IMR-90 (cell line): ENCODE data around the gene SLC25A6. TPM values are rescaled to one million over a fixed set of nuclear protein-coding genes. Genes with fewer than 3 reads are reported as not detected.

Source experiments
- ATAC-seq: fragments of 200-7000 bp; cut with Tn5 transposase; 2 replicates; pipeline ENCODE4 v1.9.1; 2020; ENCODE audit warnings: low read depth, mild to moderate bottlenecking, moderate library complexity
- BruUV-seq: library from RNA; stranded (reverse); fragments of 400-500 nt; replicated peaks from 2 replicates; lab custom pipeline; 2021; lab: Mats Ljungman, UMichigan
- CTCF ChIA-PET: fragments of 300-600 bp; formaldehyde crosslinking; extraction: SDS; loops from one replicate; lab custom pipeline; 2021; ENCODE audit warnings: antibody characterized with exemption; lab: Yijun Ruan, JAX
- POLR2A ChIA-PET: fragments of 300-600 bp; sonication (Branson Sonifier 250); formaldehyde crosslinking; loops from one replicate; lab custom pipeline; 2022; ENCODE audit warnings: antibody characterized with exemption; ENCODE audit not compliant: unreplicated experiment; lab: Charles Lee
- DNase-seq: peaks from one replicate; pipeline ENCODE4 v3.0.0; 2013
- H2AFZ ChIP-seq: replicated peaks from 2 replicates; pipeline ENCODE3; 2013; ENCODE audit warnings: low read length, mild to moderate bottlenecking; ENCODE audit not compliant: poor library complexity
- H2AK5ac ChIP-seq: 2 replicates; pipeline ENCODE4 v1.6.1; 2013; ENCODE audit warnings: low read depth, low read length, inconsistent platforms
- H2AK9ac ChIP-seq: replicated peaks from 2 replicates; pipeline ENCODE3; 2013; ENCODE audit warnings: mild to moderate bottlenecking, low read depth, low read length, moderate library complexity; ENCODE audit not compliant: poor library complexity
- H2BK120ac ChIP-seq: 2 replicates; pipeline ENCODE4 v1.6.1; 2013; ENCODE audit warnings: low read depth, low read length, inconsistent platforms
- H2BK15ac ChIP-seq: 3 replicates; pipeline ENCODE4 v1.6.1; 2013; ENCODE audit warnings: low read depth, low read length, inconsistent platforms
- H2BK20ac ChIP-seq: 2 replicates; pipeline ENCODE4 v1.6.1; 2013; ENCODE audit warnings: low read depth, mild to moderate bottlenecking, inconsistent platforms, low read length, moderate library complexity
- H2BK5ac ChIP-seq: 2 replicates; pipeline ENCODE4 v1.6.1; 2013; ENCODE audit warnings: mild to moderate bottlenecking, low read depth, low read length, inconsistent platforms; ENCODE audit not compliant: poor library complexity, severe bottlenecking
- H3K14ac ChIP-seq: replicated peaks from 2 replicates; pipeline ENCODE4 v1.6.1; 2013; ENCODE audit warnings: low read depth, low read length, inconsistent platforms
- H3K18ac ChIP-seq: 2 replicates; pipeline ENCODE4 v1.6.1; 2013; ENCODE audit warnings: low read depth, low read length, control low read depth
- H3K23ac ChIP-seq: 2 replicates; pipeline ENCODE4 v1.6.1; 2013; ENCODE audit warnings: low read depth, low read length, inconsistent platforms
- H3K27ac ChIP-seq: 2 replicates; pipeline ENCODE4 v1.5.1; 2013; ENCODE audit warnings: mild to moderate bottlenecking, control low read depth, low read length; ENCODE audit not compliant: insufficient read depth
- H3K27me3 ChIP-seq: 2 replicates; pipeline ENCODE4 v1.6.1; 2013; ENCODE audit warnings: low read length; ENCODE audit not compliant: control insufficient read depth, insufficient read depth
- H3K36me3 ChIP-seq: 2 replicates; pipeline ENCODE4 v1.6.1; 2013; ENCODE audit warnings: low read length, mixed read lengths; ENCODE audit not compliant: control insufficient read depth, insufficient read depth
- H3K4ac ChIP-seq: 2 replicates; pipeline ENCODE4 v1.6.1; 2013; ENCODE audit warnings: low read depth, low read length, inconsistent platforms
- H3K4me1 ChIP-seq: 2 replicates; pipeline ENCODE4 v1.6.1; 2013; ENCODE audit warnings: low read length, mixed read lengths; ENCODE audit not compliant: control insufficient read depth, insufficient read depth
- H3K4me2 ChIP-seq: 2 replicates; pipeline ENCODE4 v1.6.1; 2013; ENCODE audit warnings: low read depth, mild to moderate bottlenecking, control low read depth, low read length, moderate library complexity
- H3K4me3 ChIP-seq: 2 replicates; pipeline ENCODE4 v1.5.1; 2013; ENCODE audit warnings: low read depth, mild to moderate bottlenecking, control low read depth, low read length, moderate library complexity; ENCODE audit not compliant: insufficient read depth
- H3K56ac ChIP-seq: 2 replicates; pipeline ENCODE4 v1.6.1; 2013; ENCODE audit warnings: low read length, inconsistent platforms; ENCODE audit not compliant: insufficient read depth; ENCODE audit errors: extremely low read depth
- H3K79me1 ChIP-seq, 2 experiments: 2 replicates each; pipeline ENCODE4 v1.6.1; 2013; ENCODE audit warnings: low read length in 2 of 2, inconsistent platforms in 1 of 2, low read depth in 1 of 2
- H3K9ac ChIP-seq: 2 replicates; pipeline ENCODE4 v1.6.1; 2013; ENCODE audit warnings: low read depth, low read length, control low read depth
- H3K9me1 ChIP-seq: 2 replicates; pipeline ENCODE4 v1.6.1; 2013; ENCODE audit warnings: low read length, inconsistent platforms; ENCODE audit not compliant: insufficient read depth
- H3K9me3 ChIP-seq: 2 replicates; pipeline ENCODE4 v1.6.1; 2013; ENCODE audit warnings: low read length; ENCODE audit not compliant: control insufficient read depth, insufficient read depth
- H4K20me1 ChIP-seq: 2 replicates; pipeline ENCODE4 v1.6.1; 2013; ENCODE audit warnings: low read length, inconsistent platforms; ENCODE audit not compliant: insufficient read depth
- H4K5ac ChIP-seq: 2 replicates; pipeline ENCODE4 v1.6.1; 2013; ENCODE audit warnings: mild to moderate bottlenecking, low read depth, low read length, control low read depth
- H4K8ac ChIP-seq, 2 experiments: 2 replicates each; pipeline ENCODE4 v1.6.1; 2013; ENCODE audit warnings: low read depth in 2 of 2, low read length in 2 of 2, control low read depth in 1 of 2, inconsistent platforms in 1 of 2
- H4K91ac ChIP-seq: 2 replicates; pipeline ENCODE4 v1.6.1; 2013; ENCODE audit warnings: low read depth, low read length, inconsistent platforms; ENCODE audit not compliant: insufficient read depth
- MAZ ChIP-seq: IDR thresholded peaks from 2 replicates; pipeline ENCODE4 v1.6.1; 2012; ENCODE audit warnings: low read depth, mild to moderate bottlenecking, low read length, improper control_type of control experiment, moderate library complexity, borderline replicate concordance
- MXI1 ChIP-seq: IDR thresholded peaks from 2 replicates; pipeline ENCODE4 v1.6.1; 2012; ENCODE audit warnings: low read depth, mild to moderate bottlenecking, low read length, moderate library complexity, borderline replicate concordance
- WGBS, 2 experiments: methylation state at CpG; one replicate each; pipeline versions ENCODE4 v1.1.5 to v1.1.7; 2013; ENCODE audit warnings: missing lambda C conversion rate in 2 of 2; ENCODE audit not compliant: insufficient read length in 1 of 2; ENCODE audit errors: extremely low coverage in 2 of 2; 5-methylcytosine and 5-hydroxymethylcytosine counted together
- dilution Hi-C: fragments of 300-500 bp; cut with HindIII; formaldehyde crosslinking; loops from one replicate; pipeline ENCODE4 v1.14.3; 2018; ENCODE audit warnings: low sequenced_read_pairs; ENCODE audit not compliant: unreplicated experiment
- in situ Hi-C: fragments of 300-500 bp; cut with MboI; formaldehyde crosslinking; loops from 3 replicates; pipeline ENCODE4 v1.14.3; 2019; ENCODE audit warnings: low sequenced_read_pairs, inconsistent platforms, mixed read lengths
- intact Hi-C: fragments of 100-400 bp; cut with micrococcal nuclease; formaldehyde crosslinking; loops from 2 replicates; pipeline ENCODE4 v1.10.0; 2022
- polyA plus RNA-seq, 3 experiments: library from polyadenylated mRNA; depleted of rRNA; stranded (reverse); fragments of >200 nt; gene quantifications; 2 replicates each; pipeline ENCODE4 v1.2.3, GENCODE V29; 2012; ENCODE audit warnings: low replicate concordance in 1 of 3
- total RNA-seq: library from RNA; depleted of rRNA; stranded (reverse); fragments of >200 nt; gene quantifications from 2 replicates; pipeline ENCODE4 v1.2.3, GENCODE V29; 2012
- TF ChIP-seq, protein P1 (sequence below): conservative IDR thresholded peaks from 2 replicates; pipeline ENCODE4 v1.5.1; 2012; ENCODE audit warnings: mild to moderate bottlenecking, low read depth, low read length, improper control_type of control experiment

Gene SLC25A6
- total and polyA plus RNA-seq, 2 of the 4 experiments (the other 2 are of a cell fraction): 166 to 565 TPM

GRCh38 chrX:1359477-1359873, 32.4 kb downstream of the SLC25A6 start:
- Histone ChIP-seq H2AK5ac (no peak overlapping the region), H2BK120ac (no peak overlapping the region), H3K9me3 (peaks cover 11% of the 10 kb centered on the region), H3K4ac (no peak overlapping the region), H3K27ac (no peak overlapping the region), H3K9me1 (no peaks in the 10 kb centered on the region), H3K14ac (no peak overlapping the region), H3K4me1 (no peaks in the 10 kb centered on the region), H3K56ac (no peak overlapping the region), H2BK20ac (no peak overlapping the region), H3K9ac (no peak overlapping the region), H3K79me1 (no peaks in the 10 kb centered on the region), H3K36me3 (peaks cover 9% of the 10 kb centered on the region), H4K5ac (no peak overlapping the region), H2BK5ac (no peak overlapping the region), H2AFZ (no peak overlapping the region), H4K8ac (no peak overlapping the region), H4K91ac (no peak overlapping the region), H2AK9ac (no peak overlapping the region), H3K18ac (no peak overlapping the region), H3K4me2 (no peak overlapping the region), H4K20me1 (no peaks in the 10 kb centered on the region), H3K4me3 (no peak overlapping the region), H2BK15ac (no peak overlapping the region), H3K27me3 (no peaks in the 10 kb centered on the region), H3K23ac (no peak overlapping the region)
- TF ChIP-seq, protein P1, sequence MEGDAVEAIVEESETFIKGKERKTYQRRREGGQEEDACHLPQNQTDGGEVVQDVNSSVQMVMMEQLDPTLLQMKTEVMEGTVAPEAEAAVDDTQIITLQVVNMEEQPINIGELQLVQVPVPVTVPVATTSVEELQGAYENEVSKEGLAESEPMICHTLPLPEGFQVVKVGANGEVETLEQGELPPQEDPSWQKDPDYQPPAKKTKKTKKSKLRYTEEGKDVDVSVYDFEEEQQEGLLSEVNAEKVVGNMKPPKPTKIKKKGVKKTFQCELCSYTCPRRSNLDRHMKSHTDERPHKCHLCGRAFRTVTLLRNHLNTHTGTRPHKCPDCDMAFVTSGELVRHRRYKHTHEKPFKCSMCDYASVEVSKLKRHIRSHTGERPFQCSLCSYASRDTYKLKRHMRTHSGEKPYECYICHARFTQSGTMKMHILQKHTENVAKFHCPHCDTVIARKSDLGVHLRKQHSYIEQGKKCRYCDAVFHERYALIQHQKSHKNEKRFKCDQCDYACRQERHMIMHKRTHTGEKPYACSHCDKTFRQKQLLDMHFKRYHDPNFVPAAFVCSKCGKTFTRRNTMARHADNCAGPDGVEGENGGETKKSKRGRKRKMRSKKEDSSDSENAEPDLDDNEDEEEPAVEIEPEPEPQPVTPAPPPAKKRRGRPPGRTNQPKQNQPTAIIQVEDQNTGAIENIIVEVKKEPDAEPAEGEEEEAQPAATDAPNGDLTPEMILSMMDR: no peak
- no peak for TF ChIP-seq MAZ
- no peak for TF ChIP-seq MXI1
- ATAC-seq (no peak), DNase-seq (no peak)
- BruUV-seq: no TSS peak
- intact Hi-C loops (no loop called here), in situ Hi-C loops (no loop called here), dilution Hi-C loops (no loop called here)
- 48% methylated on average over 4 of the region's 4 CpGs; no CpG with 5 or more reads in 1 of the 2 experiments for WGBS, 2 experiments
- ChIA-PET POLR2A (no interaction called here), CTCF (no interaction called here)
